HepG2 (cell line): Measurements from ENCODE around the gene LEAP2.

Experiments
- PHF8 ChIP-seq: sonication (generic); formaldehyde crosslinking; IDR thresholded peaks from 2 replicates; pipeline ENCODE4 v1.5.0; 2020; ENCODE audit warnings: missing genetic modification reagents
- ZNF83 ChIP-seq: sonication (generic); formaldehyde crosslinking; IDR thresholded peaks from 2 replicates; pipeline ENCODE4 v1.4.0; 2020; ENCODE audit warnings: missing genetic modification reagents, mild to moderate bottlenecking, borderline replicate concordance

DNA sequence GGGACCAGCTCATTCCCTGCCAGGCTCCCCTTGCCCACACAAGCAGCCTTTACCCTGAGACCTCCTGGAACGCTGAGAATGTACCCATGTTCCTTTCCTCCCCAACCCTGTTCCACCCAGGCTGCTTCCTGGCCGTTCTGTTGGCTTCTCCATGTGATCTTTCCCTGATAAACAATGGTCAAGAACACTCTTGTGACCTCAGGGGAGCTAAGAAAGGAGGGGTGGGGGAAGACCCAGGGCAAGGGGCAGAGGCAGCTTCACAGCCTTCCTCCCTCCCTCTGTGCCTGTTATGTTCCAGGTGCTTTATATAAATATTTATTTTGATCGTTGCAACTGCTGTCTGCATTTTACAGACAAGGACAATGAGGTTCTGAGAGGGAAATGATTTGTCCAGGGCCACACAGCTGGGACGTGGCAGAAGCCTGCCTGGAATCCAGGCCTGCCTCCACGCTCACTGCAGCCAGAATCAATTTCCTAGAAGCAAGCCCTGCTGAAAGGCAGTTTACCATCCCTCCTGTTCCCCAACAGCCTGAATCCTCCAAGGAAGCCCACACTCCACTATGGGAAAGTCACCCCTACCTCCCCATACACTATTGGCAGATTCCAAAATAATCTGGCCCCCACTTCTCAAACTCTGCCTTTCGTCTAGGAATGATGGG, 46.9 kb upstream of the LEAP2 start:
- TF ChIP-seq PHF8 (CRISPR knock-in tag) (no peak), ZNF83 (no peak)
